OCI-LY1 (cell line): ENCODE measurements around the gene TPST1.
"Not testable (repeated sequence)": the region's sequence is repeated elsewhere in the genome, so short reads cannot be mapped to it uniquely, and the experiment has no call there.

ENCODE experiments used
- EZH2 ChIP-seq: fragments of 200-600 bp; sonication (generic), shearing (Covaris generic); IDR thresholded peaks from 2 replicates; pipeline ENCODE4 v1.8.0; 2017; ENCODE audit warnings: borderline replicate concordance, mixed run types, mild to moderate bottlenecking, antibody characterized with exemption, low read length, moderate library complexity, mixed read lengths
- TF ChIP-seq, protein P1 (sequence below): fragments of 200-600 bp; sonication (generic), shearing (Covaris generic); IDR thresholded peaks from 2 replicates; pipeline ENCODE4 v1.5.1; 2017; ENCODE audit warnings: mild to moderate bottlenecking, antibody characterized with exemption, low read length, moderate library complexity, mixed read lengths

DNA sequence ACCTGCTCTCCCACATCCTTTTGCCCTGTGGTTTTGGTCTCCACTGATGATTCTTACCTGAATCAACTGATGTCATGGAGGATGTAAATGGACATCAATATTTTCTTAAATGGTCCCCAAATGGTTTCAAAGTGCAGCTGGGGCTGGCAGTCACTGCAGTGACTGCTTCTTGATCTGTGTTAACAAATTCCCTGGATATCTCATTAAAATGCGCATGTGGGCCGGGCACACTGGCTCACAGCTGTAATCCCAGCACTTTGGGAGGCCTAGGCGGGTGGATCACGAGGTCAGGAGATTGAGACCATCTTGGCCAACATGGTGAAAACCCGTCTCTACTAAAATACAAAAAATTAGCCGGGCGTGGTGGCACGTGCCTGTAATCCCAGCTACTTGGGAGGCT, 30.1 kb upstream of the TPST1 start:
- TF ChIP-seq, protein P1, sequence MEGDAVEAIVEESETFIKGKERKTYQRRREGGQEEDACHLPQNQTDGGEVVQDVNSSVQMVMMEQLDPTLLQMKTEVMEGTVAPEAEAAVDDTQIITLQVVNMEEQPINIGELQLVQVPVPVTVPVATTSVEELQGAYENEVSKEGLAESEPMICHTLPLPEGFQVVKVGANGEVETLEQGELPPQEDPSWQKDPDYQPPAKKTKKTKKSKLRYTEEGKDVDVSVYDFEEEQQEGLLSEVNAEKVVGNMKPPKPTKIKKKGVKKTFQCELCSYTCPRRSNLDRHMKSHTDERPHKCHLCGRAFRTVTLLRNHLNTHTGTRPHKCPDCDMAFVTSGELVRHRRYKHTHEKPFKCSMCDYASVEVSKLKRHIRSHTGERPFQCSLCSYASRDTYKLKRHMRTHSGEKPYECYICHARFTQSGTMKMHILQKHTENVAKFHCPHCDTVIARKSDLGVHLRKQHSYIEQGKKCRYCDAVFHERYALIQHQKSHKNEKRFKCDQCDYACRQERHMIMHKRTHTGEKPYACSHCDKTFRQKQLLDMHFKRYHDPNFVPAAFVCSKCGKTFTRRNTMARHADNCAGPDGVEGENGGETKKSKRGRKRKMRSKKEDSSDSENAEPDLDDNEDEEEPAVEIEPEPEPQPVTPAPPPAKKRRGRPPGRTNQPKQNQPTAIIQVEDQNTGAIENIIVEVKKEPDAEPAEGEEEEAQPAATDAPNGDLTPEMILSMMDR, result not testable (repeated sequence)
- TF ChIP-seq EZH2, result not testable (repeated sequence)
